ENCODE data around the gene IFT22.
"Not testable (repeated sequence)": the region's sequence is repeated elsewhere in the genome, so short reads cannot be mapped to it uniquely, and the experiment has no call there.

Gene IFT22

DNA sequence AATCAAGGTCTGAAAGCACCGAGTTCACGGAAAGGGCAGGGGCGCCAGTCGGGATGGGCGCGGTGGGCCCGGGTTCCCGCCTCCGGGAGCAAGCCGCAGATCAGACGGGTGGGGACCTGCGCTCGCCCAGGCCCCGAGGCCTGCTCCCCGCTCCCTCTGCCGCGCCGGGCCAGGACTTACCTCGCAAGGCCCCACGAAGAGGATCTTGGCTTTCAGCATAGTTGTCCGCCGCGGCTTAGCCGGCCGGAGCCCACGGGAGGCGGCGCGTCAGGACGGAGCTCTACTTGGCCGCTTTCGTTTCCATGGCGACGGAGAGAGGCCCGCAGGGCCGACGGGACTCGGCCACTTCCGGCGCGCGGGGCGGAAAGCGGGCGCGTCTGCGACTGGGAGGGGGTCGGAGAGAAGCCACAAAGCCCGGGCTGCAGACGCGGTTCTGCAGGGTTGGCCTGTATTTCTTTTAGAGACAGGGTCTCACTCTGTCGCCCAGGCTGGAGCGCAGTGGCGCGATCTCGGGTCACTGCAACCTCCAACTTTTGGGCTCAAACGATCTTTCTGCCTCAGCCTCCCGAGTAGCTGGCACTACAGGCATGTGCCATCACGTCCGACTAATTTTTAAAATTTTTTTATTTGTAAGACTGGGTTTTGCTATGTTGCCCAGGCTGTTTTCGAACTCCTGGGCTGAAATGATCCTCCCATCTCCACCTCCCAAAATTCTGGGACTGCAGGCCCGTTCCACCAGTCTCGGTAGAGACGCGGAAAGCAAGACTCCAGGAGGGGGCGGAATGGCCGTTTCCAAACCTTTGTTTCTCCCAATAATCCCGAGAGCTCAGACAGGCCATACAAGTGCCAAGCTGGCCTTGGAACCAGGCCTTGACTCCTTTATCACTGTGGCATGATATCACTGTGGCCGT lies at the start of gene IFT22:
TSS of gene IFT22 (minus strand) at position 322 of the 911 bp plus-strand sequence. CDS start at position 219, 103 bp downstream.
- DNase-seq, result peak; percentile 74

DNA sequence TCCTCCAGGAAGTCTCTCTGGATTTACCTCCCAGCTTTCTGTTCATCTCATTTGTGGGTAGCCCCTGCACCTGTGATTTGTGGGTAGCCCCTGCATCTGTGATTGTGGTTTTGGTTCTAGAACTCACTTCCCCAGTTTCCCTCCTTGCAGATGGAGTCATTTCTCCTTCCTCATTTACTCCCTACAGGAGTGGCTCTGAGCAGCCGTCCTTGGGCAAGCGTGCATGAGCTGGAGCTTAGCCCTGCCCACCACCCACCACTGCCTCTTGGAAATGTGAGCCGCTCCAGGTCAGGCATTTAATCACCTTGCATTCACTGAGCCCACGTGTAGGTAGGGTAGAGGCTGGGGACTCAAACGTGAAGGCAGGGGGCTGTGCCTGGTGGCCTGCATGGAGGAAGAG lies 49.2 kb upstream of the IFT22 start:
- no peak for DNase-seq

DNA sequence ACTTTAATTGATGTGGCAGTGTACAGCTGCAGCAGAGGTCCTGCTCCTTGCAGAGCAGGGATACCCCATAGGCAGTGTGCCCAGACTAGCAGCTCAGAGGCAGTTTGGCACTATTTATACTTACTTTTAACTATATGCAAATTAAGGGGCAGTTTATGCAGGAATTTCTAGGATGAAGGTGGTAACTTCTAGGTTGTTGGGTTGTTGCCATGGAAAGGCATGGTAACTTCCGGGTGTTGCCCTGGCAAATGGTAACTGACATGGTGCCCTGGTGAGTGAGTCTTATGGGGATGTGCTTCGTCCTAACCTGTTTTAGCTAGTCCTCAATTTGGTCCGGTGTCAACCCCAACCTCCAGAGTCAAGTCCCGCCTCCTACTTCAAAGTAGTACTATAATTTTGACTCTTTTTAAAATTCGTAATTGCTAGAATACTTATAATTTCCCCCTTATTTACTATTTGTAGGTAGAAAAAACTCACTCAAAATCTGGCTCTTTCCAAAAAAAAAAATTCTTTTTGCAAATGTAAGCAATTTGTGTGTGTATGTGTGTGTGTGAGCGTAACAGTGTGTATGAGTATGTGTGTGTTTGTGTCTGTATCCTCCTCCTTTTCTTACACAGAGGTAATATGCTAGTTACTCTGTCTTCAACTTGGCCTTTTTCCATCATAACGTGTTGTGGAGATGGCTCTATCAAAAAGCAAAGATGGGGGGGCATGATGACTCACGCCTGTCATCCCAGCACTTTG lies 47.0 kb upstream of the IFT22 start:
- DNase-seq, result no peak

DNA sequence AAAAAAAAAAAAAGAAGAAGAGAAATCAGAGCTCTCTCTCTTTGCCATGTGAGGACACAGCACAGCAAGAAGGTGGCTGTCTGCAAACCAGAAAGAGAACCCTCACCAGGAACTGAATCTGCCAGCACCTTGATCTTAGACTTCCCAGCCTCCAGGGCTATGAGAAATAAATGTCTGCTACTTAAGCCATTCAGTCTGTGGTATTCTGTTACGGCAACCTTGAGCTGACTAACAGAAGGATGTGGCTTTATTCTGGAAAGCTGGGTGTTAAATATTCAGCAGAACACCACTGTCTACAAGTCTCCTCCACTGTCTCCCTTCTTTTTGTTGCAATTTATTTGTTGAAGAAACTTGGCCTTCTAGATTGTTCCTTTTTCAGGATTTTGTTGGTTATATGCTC lies 46.1 kb upstream of the IFT22 start:
- no peak for DNase-seq

DNA sequence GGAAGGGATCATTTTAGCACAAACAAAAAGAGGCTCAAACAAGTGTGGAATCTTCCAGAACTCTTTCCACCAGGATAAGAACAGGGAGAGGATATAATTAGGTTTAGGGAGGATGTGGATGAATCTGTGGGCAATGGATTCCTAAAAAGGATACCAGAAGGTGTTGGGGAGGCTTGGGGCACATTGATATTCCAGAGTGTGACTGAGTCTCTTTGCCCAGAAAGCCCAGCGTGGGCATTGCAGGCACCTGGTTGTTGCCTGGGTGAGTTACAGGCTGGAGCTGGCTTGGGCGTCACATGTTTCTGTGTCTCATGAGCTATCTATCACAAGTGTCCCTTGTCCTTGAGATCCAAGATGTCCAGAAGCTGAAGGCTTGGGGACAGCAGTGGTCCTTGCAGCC lies 44.3 kb upstream of the IFT22 start:
- DNase-seq, result no peak

DNA sequence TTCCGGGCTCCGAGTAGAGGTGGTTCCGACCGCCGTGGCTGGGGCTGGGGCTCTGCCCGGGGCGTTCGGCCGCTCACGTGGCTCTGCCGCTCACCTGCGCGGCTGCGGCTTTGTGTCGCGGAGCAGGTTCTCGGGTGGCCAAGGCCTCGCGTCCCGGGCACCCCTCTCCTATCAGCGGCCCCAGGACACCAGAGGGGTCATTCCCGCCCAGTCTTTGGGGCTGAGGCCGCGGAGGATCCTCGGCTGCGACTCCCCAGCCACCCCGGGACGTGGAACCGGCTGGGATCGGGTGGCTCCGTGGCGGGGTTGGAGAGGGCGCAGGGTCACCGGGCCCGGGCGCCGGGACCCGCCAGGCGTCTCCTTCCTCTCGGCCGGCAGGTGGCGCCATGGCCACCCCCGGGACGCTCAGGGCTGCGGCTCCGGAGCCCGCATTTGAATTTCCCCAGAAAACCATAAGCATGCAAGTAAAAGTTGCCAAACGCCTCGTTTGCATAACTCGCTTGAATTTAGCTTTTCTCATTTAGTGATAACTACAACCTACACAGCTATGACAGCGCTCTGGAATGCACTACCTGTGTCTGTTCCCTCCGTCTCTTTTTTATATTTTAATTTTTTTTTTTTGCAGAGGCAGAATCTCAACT lies 42.2 kb upstream of the IFT22 start:
- DNase-seq, result no peak

DNA sequence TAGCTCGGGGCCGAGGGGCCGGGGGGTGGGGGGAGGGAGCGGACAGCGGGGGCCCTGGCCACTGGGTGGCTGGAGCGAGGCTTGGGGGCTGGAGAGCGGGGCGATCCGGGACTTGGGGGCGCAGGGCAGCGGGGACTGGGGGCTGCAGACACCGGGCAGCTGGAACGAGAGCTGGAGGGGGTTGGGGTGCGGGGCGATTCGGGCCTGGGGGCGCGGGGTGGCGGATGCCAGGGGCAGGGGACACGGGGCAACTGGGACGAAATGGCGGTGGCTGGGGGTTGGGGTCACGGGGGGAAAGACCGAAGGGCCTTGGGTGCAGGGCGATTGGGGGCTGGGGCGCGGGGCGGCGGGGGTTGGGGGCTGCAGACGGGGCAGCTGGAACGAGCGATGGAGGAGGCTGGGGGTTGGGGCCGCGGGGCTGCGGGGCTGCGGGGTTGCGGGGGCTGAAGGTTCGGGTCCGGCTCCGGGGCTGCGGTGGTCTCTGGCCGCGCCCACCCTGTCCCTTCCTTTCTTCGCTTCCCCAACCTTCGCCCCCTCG lies 41.7 kb upstream of the IFT22 start:
- no peak for DNase-seq

DNA sequence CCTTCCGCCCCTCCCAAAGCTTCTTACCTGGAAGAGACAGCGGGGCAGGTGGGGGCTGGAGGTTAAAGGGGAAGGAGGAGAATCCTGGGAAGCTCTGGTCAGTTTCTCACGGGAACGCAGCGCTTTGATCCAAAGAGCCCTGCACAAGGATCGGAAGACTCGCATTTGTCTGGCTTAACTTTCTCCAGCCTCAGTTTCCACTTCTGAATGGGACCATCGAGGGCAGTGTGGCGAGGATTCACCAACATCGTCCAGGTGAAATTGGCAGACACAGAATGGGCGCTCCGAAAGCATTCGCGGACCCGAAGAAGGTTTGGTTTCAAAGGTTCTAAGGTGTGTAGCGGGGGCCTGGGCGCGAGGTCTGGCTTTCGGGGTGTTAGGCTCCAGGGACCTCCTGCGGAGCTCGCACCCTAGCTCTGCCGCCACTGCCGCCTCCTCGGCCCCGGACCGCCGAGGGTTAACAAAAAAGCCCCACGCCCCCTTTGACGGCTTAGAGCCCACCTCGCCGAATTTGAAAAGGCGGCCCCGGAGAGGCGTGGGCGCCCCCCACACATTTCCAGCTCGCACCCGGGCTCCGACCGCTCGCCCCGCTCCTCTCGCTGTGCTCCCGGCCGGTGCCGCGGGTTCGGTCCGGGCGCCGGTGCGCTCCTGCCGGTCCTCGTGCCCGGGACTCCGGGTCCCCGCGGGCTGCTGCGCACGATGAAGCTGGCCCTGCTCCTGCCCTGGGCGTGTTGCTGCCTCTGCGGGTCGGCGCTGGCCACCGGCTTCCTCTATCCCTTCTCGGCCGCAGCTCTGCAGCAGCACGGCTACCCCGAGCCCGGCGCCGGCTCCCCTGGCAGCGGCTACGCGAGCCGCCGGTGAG lies 41.0 kb upstream of the IFT22 start, which contains the start of gene COL26A1:
TSS of gene COL26A1 (plus strand) at position 542 of the 862 bp plus-strand sequence. CDS start at position 700, 158 bp downstream.
- no peak for DNase-seq

DNA sequence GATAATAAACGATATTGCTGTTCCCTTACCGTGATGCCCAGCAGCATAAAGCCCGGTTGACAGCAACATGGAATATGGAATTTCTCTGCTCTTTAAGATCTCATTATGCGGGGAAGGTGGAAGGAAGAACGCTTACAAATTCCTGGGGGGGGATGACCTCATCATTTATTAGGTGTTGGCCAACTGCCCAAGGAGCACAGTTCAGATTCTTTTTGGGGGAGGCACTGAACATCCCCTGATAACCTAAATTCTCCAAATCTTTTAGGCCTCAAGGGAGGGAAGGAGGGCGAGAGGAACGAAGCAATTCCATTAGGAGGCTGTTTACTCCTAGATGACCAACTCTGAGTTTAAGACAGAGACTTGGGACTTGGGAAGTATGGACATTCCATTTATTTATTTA lies 35.8 kb upstream of the IFT22 start:
- DNase-seq, result no peak

DNA sequence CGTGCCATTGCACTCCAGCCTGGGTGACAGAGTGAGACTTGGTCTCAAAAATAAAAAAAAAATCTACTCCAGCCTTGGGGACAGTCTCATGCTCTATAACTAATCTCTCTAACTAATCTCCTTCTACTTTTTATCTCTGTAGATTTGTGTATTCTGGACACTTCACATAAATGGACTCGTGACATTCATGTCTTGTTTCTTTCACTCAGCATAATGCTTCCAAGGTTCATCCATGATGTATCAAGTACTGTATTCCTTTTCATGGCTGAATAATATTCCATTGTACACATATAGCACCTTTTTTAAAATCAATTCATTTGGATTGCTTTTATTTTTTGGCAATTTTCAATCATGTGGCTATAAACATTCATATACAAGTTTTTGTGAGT lies 31.3 kb upstream of the IFT22 start:
- no peak for DNase-seq

DNA sequence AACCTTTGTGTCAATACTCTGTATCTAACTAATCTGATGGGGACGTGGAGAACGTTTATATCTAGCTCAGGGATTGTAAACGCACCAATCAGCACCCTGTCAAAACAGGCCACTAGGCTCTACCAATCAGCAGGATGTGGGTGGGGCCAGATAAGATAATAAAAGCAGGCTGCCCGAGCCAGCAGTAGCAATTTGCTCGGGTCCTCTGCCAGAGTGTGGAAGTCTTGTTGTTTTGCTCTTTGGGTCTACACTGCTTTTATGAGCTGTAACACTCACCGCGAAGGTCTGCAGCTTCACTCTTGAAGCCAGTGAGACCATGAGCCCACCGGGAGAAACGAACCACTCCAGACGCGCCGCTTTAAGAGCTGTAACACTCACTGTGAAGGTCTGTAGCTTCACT lies 27.7 kb upstream of the IFT22 start:
- DNase-seq, result not testable (repeated sequence)

DNA sequence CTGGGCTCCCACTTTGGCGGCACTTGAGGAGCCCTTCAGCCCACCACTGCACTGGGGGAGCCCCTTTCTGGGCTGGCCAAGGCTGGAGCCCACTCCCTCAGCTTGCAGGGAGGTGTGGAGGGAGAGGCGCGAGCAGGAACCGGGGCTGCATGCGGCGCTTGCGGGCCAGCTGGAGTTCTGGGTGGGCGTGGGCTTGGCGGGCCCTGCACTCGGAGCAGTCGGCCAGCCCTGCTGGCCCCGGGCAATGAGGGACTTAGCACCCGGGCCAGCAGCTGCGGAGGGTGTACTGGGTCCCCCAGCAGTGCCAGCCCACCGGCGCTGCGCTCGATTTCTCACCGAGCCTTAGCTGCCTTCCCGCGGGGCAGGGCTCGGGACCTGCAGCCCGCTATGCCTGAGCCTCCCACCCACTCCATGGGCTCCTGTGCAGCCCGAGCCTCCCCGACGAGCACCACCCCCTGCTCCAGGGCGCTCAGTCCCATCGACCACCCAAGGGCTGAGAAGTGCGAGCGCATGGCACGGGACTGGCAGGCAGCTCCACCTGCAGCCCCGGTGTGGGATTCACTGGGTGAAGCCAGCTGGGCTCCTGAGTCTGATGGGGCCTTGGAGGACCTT lies 26.9 kb upstream of the IFT22 start:
- DNase-seq, result not testable (repeated sequence)

DNA sequence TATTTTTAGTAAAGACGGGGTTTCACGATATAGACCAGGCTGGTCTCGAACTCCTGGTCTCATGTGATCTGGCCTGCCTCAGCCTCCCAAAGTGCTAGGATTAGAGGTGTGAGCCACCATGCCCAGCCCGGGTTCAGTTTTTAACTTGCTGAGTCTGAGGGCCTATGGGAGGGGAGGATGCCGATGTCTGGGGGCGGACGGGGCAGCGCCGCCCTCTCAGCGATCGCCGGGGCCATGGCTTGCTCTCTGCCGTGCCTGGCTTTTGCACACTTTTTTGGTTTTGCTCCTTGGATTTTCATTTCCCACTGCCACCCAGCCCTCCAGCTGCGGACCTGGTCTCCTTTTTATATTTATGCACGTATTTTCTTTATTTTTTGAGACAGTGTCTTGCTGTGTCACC lies 25.9 kb upstream of the IFT22 start:
- DNase-seq, result no peak

DNA sequence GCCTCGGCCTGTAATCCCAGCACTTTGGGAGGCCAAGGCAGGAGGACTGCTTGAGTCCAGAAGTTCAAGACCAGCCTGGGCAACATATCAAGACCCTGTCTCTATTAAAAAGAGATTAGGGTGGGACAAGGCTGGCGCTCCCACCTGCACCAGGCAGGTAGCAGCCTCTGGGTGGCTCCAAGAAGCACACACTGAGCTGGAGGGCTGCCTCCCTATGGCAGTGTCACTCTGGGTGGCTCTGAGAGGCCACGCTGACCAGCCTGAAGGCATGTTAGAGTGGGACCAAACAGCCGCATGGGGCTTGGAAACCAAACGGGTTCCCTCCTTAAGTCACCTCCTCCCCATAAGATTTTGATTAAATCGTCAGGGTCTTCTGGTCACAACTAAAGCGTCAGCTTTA lies 21.3 kb upstream of the IFT22 start:
- DNase-seq, result no peak

DNA sequence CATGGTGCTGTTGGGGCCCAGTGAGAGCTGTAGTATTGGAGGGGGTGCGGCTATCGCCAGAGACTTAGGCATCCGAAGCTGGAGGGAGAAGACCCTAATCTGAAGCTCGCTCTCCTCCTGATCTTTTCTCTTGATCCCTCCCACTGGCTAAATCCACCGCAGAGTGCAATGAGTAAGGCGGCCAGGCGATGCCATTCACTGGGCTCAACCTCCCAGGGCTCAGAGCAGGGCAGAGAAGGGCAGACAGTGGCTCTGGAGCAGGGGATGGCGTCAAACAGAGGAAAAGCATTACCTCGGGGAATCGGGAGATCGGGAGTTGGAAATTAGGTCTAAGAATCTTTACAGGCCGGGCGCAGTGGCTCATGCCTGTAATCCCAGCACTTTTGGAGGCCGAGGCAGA lies 18.8 kb upstream of the IFT22 start:
- no peak for DNase-seq

DNA sequence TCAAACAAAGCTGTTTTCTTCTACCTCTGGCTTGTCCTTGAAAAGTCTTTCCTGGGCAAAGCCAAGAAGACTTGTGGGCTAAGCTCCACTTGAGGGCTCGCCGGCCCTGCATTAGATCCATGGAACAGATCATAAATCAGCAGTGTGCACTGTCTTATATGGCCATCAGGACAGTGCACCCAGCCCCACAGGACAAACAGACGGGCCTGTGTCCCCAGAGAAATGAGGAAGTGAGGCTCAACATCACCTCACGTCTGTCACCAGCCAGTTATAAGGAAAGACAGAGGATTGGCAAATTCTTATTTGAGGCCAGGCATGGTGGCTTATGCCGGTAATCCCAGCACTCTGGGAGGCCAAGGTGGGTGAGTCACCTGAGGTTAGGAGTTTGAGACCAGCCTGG lies 12.3 kb upstream of the IFT22 start:
- DNase-seq, result no peak

DNA sequence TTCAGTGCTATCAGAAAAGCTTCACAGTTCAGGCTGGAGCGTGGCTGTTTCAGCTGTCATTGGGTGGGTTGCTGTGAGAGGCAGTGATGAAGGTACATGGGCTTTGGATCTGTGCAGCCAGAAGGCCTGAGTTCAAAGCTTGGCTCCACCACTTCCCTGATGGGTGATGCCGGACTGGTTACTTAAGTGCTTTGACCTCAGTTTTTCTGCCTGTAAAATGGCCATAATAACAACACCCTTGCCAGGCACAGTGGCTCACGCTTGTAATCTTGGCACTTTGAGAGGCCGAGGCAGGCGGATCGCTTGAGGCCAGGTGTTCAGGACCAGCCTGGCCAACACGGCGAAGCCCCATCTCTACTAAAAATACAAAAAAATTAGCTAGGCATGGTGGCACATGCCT lies 10.4 kb upstream of the IFT22 start:
- no peak for DNase-seq

DNA sequence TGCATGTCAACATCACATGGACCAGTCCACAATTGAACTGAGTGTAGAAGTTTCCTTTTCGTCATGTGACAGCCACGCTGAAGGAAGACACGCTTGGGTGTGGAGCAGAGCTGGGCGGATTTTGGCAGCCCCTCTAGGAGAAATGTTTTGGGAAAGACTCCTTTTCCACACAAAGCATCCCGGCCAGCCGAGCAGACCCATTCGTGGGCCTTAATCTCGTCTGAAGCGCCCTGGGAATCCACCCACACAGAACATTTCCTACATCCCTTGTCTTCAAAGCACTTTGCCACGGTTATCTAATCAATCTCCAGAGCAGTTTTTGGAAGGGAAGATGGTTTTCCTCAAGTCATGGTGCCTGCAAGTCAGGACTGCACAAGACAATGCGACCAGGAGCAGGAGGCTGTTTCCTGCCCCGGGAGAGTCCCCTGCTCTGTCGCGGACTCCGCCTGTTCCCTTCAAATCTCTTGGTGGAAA lies 8.4 kb upstream of the IFT22 start:
- DNase-seq, result no peak

DNA sequence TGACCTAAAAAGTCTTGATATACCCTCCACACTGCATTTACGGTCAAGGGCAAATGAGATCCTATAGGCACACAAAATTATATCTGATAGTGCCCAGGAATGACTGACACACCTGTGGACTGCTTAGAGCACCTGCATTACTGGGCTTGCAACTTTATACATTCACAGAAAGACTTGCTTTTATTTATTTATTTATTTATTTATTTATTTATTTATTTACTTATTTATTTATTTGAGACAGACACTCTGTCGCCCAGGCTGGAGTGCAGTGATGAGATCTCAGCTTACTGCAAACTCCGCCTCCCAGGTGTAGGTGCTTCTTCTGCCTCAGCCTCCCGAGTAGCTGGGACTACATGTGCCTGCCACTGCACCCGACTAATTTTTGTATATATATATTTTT lies 6.5 kb upstream of the IFT22 start:
- DNase-seq, result no peak

DNA sequence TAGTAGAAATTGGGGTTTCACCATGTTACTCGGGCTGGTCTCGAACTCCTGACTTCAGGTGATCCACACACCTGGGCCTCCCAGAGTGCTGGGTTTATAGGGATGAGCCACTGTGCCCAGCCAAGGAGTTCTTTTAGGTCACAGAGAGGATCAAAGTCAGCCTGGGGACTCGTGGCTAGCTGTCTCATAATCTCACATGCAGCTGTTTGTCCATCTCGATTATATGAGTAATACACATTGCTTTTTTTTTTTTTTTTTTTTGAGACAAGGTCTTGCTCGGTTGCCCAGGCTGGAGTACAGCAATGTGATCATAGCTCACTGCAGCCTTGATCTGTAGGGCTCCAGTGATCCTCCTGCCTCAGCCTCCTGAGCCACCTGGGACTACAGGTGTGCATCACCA lies 2.2 kb downstream of the IFT22 start:
- DNase-seq, result no peak

DNA sequence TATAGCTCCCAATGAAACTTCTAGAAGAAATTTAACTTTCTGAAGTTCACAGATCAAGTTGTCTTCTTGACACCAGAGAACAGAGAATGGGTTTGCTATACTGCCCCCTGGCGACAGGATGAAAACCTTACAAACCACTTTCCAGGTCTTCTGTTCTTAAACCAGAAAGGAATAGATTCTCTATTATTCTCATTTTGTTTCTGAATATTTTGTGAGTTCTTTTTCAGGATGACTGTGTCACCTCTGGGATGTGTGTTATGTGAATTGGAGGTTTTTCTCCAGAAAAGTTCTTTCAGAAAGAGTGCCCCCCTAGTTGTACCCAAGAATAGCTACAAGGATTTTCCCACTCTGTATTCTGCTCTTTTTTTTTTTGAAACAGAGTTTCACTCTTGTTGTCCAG lies 6.3 kb downstream of the IFT22 start:
- DNase-seq, result no peak

Measured in NCI-H748 treated with DMSO at 0.1 percent for 48 hours (cell line).